Measurements from ENCODE around the gene GET4.

DNA sequence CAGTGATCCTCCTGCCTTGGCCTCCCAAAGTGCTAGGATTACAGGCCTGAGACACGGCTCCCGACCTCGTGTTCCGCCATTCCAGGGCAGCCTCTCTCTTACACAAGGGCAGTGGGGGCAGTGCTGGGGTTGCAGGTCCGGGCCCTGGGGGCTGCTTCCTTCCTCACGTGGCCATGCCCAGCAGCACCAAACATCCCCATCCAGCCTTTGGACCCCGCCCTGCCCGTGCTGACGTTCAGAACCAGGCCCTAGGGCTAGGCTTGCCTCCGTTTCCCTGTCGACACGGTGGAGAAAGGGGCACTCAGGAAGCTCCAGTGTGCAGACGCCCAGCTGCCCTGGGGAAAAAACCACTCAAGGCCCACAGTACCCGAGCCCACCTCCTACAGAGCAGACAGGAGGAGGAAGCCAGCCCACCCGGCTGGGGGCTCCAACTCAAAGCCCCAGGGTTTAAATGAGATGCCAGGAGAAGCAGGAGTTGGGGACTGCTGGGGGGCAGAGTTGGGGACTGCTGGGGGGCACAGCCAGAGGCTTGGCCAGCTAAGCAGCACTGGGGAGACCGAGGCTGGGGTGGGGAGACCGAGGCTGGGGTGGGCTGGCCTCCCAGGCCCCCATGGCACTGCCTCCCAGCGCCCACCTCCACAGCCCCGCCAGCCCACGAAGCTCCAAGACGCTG is 42.2 kb downstream of the GET4 start:
- TF ChIP-seq FOXK2 (IDR thresholded peaks at IDR 0.05), result no peak
- TF ChIP-seq, protein P1, sequence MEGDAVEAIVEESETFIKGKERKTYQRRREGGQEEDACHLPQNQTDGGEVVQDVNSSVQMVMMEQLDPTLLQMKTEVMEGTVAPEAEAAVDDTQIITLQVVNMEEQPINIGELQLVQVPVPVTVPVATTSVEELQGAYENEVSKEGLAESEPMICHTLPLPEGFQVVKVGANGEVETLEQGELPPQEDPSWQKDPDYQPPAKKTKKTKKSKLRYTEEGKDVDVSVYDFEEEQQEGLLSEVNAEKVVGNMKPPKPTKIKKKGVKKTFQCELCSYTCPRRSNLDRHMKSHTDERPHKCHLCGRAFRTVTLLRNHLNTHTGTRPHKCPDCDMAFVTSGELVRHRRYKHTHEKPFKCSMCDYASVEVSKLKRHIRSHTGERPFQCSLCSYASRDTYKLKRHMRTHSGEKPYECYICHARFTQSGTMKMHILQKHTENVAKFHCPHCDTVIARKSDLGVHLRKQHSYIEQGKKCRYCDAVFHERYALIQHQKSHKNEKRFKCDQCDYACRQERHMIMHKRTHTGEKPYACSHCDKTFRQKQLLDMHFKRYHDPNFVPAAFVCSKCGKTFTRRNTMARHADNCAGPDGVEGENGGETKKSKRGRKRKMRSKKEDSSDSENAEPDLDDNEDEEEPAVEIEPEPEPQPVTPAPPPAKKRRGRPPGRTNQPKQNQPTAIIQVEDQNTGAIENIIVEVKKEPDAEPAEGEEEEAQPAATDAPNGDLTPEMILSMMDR (IDR thresholded peaks at IDR 0.05 in 2 of 3, conservative IDR thresholded peaks at IDR 0.05 in 1 of 3; ENCODE audit: control insufficient read depth in 2 of 3, extremely low read depth in 1 of 3, insufficient read depth in 1 of 3, low read depth in 3 of 3, low read length in 3 of 3), result no peak
- TF ChIP-seq SMAD1 (IDR thresholded peaks at IDR 0.05; ENCODE audit: low read depth, partially characterized antibody), result no peak
